NCI-H446 treated with DMSO at 0.1 percent for 48 hours (cell line): ENCODE results near the gene MTHFSD.

Experiments
- DNase-seq: peaks from one replicate; lab custom pipeline; 2025; lab: John Stamatoyannopoulos, UW

MTHFSD gene

DNA sequence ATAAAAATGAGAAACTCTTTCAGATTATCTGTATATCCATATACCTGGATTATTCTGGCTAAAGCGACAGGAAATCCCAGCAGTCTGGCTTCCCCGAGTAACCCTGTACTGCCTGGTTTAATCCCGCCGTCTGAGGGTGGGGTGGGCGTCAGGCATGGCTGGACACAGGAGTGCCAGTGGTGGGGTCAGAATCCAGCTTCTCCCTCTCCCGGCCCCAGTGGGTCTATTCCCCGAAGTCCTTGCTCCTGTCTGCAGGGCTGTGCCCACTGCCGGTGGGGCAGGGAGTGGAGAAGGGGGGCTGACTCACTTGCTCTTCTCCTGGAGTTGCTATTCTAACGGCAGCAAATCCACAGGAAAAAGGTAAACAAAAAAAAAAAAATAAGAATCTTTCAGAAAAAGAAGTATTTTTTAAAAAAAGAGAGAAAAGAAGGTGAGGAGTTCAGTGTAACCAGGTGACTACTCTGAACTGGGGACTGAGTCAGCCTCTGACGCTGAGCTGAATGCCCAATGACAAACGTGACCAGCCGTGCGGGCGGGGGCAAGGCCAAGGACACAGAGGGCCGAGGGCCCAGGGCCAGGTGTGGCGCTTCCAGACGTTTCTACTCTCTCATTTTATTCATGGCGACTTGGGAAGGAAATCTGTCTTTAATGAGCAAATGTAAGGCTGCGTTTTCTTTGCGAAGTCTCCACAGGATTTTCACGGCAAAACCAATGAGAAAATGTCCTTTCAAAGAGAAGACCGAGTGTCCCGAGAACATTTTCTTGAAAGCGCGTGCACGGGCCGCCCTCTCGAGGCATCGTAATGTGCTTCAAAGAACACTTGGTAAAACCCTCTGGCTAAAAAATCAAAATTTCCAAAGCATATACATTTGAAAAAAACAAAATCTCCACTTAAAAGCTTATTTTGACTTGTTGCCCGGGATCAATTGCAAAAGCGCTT lies 24.5 kb downstream of the MTHFSD start:
- no peak for DNase-seq

DNA sequence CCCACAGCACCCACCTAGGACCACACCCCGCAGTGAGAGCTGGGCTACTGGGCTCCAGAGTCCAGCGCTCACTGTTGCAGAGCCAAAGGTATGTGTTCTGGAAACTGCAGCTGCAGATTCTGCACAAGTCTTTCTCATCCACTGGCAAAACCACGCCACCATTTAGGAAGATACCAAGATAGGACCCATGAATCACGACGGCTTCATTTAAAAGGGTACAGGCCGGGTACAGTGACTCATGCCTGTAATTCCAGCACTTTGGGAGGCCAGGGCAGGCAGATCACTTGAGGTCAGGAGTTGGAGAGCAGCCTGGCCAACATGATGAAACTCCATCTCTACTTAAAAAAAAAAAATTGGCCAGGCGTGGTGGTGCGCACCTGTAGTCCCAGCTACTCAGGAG lies 25.9 kb downstream of the MTHFSD start:
- DNase-seq = no peak

- DNase-seq = no peak
Observed at GRCh38 chr16:86528061-86528929, 26.7 kb downstream of the MTHFSD start.

DNA sequence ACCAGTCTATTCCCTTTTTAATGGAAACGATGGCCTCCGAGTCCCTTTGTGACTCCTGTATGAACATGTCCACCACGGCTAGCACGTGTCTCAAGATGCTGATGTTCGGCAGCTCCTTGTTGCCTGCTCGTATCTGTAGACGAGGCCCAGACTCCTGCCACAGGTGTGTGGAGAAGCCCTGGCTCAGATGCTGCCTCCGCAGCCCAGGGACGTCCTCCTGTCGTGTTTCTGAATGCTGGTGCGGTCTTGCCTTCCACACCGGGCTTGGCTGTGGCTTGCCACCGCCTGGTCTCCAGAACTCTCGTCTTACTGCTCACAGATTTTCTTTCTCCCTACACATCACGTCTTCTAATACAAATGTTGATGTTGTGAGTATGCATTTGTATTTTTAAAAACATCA lies 27.7 kb downstream of the MTHFSD start:
- no peak for DNase-seq

DNA sequence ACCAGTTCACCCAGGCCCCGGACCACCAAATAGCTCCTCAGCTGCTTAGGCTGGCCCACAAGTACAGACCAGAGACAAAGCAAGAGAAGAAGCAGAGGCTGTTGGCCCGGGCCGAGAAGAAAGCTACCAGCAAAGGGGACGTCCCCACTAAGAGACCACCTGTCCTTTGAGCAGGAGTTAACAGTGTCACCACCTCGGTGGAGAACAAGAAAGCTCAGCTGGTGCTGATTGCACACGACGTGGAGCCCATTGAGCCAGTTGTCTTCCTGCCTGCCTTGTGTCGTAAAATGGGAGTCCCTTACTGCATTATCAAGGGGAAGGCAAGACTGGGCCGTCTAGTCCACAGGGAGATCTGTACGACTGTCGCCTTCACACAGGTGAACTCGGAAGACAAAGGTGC lies 29.3 kb downstream of the MTHFSD start:
- DNase-seq = no peak

DNA sequence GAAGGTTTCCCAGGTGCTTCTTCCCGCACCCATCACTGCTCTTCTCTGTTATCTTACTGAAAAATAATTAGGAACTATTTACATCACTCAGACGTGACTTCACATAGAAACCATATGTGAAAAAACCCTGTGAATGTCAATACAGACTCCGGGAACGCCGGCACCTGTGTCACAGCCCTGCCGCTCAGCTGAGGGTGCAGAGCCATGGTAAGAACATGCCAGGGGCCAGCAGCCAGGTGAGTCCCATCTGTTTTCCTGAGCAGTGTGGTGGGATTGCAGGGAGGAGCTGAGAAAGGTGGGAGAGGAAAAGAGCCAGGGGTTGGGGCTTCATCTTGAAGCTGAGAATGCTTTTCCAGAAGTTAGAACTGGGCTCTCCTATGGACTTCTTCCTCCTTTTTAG lies 31.0 kb downstream of the MTHFSD start:
- no peak for DNase-seq

- no peak for DNase-seq
Observed at GRCh38 chr16:86523166-86523740, 31.8 kb downstream of the MTHFSD start.

DNA sequence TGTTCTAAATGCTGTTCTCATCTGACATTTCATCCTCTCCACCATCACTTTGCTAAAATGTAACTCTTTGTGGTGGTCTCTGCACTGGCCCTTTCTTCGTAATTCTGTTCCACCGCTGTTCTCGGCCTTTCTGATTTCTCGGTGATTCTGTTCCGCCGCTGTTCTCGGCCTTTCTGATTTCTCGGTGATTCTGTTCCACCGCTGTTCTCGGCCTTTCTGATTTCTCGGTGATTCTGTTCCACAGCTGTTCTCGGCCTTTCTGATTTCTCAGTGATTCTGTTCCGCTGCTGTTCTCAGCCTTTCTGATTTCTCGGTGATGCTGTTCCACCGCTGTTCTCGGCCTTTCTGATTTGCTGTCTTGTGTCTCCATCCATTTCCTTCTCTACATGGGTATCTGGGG lies 32.4 kb downstream of the MTHFSD start:
- DNase-seq = no peak

GRCh38 chr16:86521236-86522197 lies 33.5 kb downstream of the MTHFSD start:
- DNase-seq = no peak

GRCh38 chr16:86520317-86521210 lies 34.5 kb downstream of the MTHFSD start:
- no peak for DNase-seq

- no peak for DNase-seq
Observed at GRCh38 chr16:86519649-86520316, 35.3 kb downstream of the MTHFSD start.

- no peak for DNase-seq
Observed at GRCh38 chr16:86519007-86519648, 35.9 kb downstream of the MTHFSD start.

DNA sequence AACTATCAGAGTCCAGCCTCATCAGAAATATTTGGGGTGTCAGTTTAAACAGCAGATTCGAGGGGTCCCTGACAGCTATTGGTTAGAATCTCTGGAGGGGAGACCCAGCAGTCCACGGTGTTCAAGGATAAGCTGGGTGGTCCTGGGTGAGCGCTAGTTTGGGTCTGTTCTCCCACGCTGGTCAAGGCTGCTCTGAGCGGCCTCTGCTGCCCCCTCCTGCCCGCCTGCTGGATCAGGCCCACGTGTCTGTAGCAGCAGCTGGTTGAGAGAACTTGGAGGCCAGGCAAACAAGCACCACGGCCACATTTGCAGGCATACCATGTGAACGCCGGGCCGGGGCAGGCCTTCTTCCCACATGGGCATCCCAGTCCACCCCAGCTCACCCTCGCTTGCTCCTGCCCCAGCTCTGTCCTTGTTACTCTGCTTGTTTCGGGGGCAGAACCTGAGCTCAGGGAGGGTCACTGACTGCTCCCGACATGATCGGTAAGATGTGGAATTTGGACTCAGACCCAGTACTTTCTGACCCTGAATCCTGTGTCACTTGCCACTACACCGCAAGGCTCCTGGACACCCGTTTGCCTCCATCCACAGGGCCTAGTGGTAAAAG lies 37.3 kb downstream of the MTHFSD start:
- DNase-seq = no peak

DNA sequence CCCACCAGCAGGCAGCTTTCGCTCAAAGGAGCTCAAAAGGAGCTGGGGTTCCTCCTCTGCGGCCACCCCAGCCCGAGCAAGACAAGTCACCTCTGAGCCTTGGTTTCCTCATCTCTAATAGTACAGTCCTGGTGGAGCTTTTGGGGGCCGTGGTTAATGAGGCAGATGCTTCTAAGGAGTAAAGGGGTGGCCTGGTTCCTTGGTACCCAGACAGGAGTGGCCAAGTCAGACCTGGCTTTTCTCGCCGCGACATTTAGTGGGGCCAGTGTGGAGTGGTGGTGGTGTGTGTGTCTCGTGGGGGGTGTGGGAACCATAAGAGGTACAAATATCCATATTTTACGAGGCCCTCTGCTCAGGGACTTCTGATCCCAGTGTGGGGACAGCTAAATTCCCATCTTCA lies 38.0 kb downstream of the MTHFSD start:
- DNase-seq = no peak

- no peak for DNase-seq
Observed at GRCh38 chr16:86516623-86517003, 38.4 kb downstream of the MTHFSD start.

DNA sequence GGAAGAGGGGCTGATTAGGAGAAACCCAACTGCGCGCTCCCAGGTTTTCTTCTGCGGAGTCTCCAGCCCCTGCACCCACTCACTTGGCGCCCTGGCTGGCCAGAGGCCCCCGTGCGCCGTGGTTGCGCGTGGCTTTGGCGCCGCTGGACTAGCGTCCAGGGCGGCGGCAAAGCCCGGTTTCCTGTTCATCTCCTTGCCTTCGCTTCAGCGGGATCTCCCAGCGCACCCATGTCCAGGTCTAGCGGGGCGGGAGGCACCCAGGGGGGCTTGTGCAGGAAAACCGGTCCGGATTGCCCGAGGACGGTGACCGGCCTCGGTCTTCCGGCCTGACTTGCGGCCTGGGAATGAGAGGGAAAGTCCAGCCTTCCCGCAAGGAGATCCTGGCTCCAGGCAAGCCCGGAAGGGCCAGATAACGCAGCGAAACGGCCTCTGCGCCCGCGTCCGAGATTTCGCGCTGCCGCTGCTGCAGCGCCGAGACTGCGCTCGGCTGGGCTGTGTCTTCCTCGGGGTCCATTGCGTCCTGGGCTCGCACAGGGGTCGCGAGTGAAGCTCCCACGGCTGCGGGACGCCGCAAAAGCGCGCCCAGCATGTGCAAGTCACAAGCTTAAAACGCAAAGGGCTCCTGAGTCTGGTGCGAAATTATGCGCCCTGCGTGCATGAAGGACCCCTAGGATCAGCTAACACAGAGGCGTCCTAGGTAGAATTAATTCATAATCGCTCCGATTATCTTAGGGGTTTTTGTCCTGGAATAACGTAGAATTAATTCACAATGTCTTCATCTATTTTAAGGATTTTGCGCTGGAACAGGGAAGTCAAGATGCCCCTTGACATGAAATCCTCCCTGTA lies 39.0 kb downstream of the MTHFSD start:
- DNase-seq = no peak

DNA sequence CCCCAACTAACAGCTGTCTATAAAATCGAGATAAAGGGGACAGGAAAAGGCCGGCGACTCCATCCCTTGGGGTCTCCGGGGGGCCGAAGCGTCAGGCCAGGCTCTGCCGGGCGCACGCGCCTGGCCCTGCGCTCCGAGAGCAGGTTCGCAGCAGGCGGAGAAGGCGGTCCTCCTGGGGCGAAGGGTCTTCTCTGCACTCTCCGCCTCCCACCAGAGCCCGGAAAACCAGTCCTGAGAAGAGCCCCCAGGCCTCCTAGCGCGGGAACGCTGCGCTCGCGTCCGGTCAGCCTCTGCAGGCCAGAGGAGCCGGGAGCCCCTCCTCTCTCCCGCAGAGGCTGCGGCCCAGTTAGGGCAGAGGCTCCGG lies 39.6 kb downstream of the MTHFSD start:
- no peak for DNase-seq
